ENCODE results near the gene PGBD1.

GRCh38 chr6:28232785-28233184, 48.6 kb upstream of the PGBD1 start:
- TF ChIP-seq CTCF (IDR thresholded peaks at IDR 0.05), result no peak
- TF ChIP-seq POLR2A (IDR thresholded peaks at IDR 0.05), result no peak
